K562 (cell line): ENCODE measurements around the gene IL15RA. TPM values are rescaled to one million over a fixed set of nuclear protein-coding genes. Genes with fewer than 3 reads are reported as not detected.

Experiments
- ATAC-seq: fragments of 200-7000 bp; cut with Tn5 transposase; 3 replicates; pipeline ENCODE4 v1.9.1; 2020; ENCODE audit warnings: moderate library complexity
- BruUV-seq: library from RNA; stranded (reverse); fragments of 400-500 nt; replicated peaks from 2 replicates; lab custom pipeline; 2021; lab: Mats Ljungman, UMichigan
- CTCF ChIA-PET: fragments of 300-600 bp; formaldehyde crosslinking; extraction: SDS; loops from one replicate; lab custom pipeline; 2021; ENCODE audit warnings: low intra/inter-chr PET ratio; lab: Yijun Ruan, JAX
- POLR2A ChIA-PET: fragments of 300-600, 350-650 bp; sonication (Branson Sonifier 250); formaldehyde crosslinking; extraction: SDS; loops from one replicate; lab custom pipeline; 2021; ENCODE audit warnings: antibody characterized with exemption, inconsistent platforms; lab: Yijun Ruan, JAX
- DNase-seq, 4 experiments: peaks; one replicate each; pipeline versions ENCODE4 v3.0.0 to v3.0.0-alpha.2; 2011 to 2018; ENCODE audit warnings: low spot score in 3 of 4, mixed read lengths in 3 of 4; ENCODE audit errors: extremely low read depth in 1 of 4
- FAIRE-seq: peaks from 2 replicates; lab custom pipeline; 2011; peaks lifted over from hg19 to GRCh38; lab: Jason Lieb, UNC
- H2AFZ ChIP-seq: 2 replicates; pipeline ENCODE4 v1.6.0; 2011; ENCODE audit warnings: low read depth, low read length, control low read depth, inconsistent platforms
- H3K27ac ChIP-seq: fragments of 200-600 bp; 3 replicates; pipeline ENCODE4 v1.8.0; 2011; ENCODE audit warnings: low read depth, mild to moderate bottlenecking, control low read depth, inconsistent platforms, low read length, moderate library complexity, mixed read lengths; ENCODE audit errors: extremely low read depth
- H3K27me3 ChIP-seq, 2 experiments: fragments of 300-600 bp in 1 of 2; 2 replicates in 1 of 2; 3 replicates in 1 of 2; pipeline versions ENCODE4 v1.6.0 to v1.8.0; 2011; ENCODE audit warnings: inconsistent platforms in 2 of 2, low read length in 2 of 2, mild to moderate bottlenecking in 1 of 2, mixed read lengths in 1 of 2, moderate library complexity in 1 of 2; ENCODE audit not compliant: control insufficient read depth in 2 of 2, insufficient read depth in 2 of 2
- H3K36me3 ChIP-seq: fragments of 300-600 bp; 3 replicates; pipeline ENCODE4 v1.8.0; 2011; ENCODE audit warnings: mild to moderate bottlenecking, low read length, inconsistent platforms; ENCODE audit not compliant: control insufficient read depth, insufficient read depth
- H3K4me1 ChIP-seq, 2 experiments: fragments of 200-600 bp in 1 of 2; replicated peaks in 1 of 2; 2 replicates in 1 of 2; 3 replicates in 1 of 2; pipeline versions ENCODE4 v1.5.1 to v1.8.0; 2011; ENCODE audit warnings: inconsistent platforms in 2 of 2, low read length in 2 of 2, mild to moderate bottlenecking in 1 of 2, mixed read lengths in 1 of 2, moderate library complexity in 1 of 2; ENCODE audit not compliant: control insufficient read depth in 2 of 2, insufficient read depth in 2 of 2
- H3K4me2 ChIP-seq: 2 replicates; pipeline ENCODE4 v1.6.1; 2011; ENCODE audit warnings: low read length, control low read depth, inconsistent platforms, mixed read lengths; ENCODE audit not compliant: insufficient read depth
- H3K4me3 ChIP-seq: fragments of 200-600 bp; sonication (generic), shearing (Covaris generic); 2 replicates; pipeline ENCODE4 v1.5.1; 2016; ENCODE audit warnings: control low read depth, inconsistent platforms
- H3K79me2 ChIP-seq: fragments of 200-600 bp; 3 replicates; pipeline ENCODE4 v1.8.0; 2011; ENCODE audit warnings: low read length, inconsistent platforms; ENCODE audit not compliant: control insufficient read depth, insufficient read depth
- H3K9ac ChIP-seq, 2 experiments: 2 replicates each; pipeline versions ENCODE4 v1.6.0 to v1.6.1; 2011; ENCODE audit warnings: low read depth in 2 of 2, low read length in 2 of 2, control low read depth in 1 of 2, inconsistent platforms in 1 of 2, mild to moderate bottlenecking in 1 of 2, mixed read lengths in 1 of 2; ENCODE audit not compliant: insufficient read depth in 1 of 2
- H3K9me1 ChIP-seq: one replicate; pipeline ENCODE4 v1.6.0; 2011; ENCODE audit warnings: inconsistent platforms, mild to moderate bottlenecking, low read length, moderate library complexity; ENCODE audit not compliant: control insufficient read depth, insufficient read depth
- H3K9me3 ChIP-seq: replicated peaks from 2 replicates; pipeline ENCODE4 v1.5.1; 2011; ENCODE audit warnings: low read depth, low read length, inconsistent platforms; ENCODE audit not compliant: control insufficient read depth, insufficient read depth
- H4K20me1 ChIP-seq: replicated peaks from 2 replicates; pipeline ENCODE4 v1.6.1; 2011; ENCODE audit warnings: low read length, inconsistent platforms, mixed read lengths; ENCODE audit not compliant: control insufficient read depth, insufficient read depth
- CC2D1A ChIP-seq: fragments of 450-650 bp; IDR thresholded peaks from 2 replicates; pipeline ENCODE4 v1.6.1; 2017; ENCODE audit warnings: mild to moderate bottlenecking
- HMGN3 ChIP-seq: IDR thresholded peaks from 2 replicates; pipeline ENCODE4 v1.6.1; 2011; ENCODE audit warnings: borderline replicate concordance, low read depth, mild to moderate bottlenecking, mixed read lengths, low read length; ENCODE audit not compliant: insufficient read length; ENCODE audit errors: extremely low read depth
- NFYB ChIP-seq: IDR thresholded peaks from 2 replicates; pipeline ENCODE4 v1.6.1; 2011; ENCODE audit warnings: mild to moderate bottlenecking, moderate library complexity; ENCODE audit not compliant: insufficient read length; ENCODE audit errors: extremely low read depth
- NR3C1 ChIP-seq: sonication (generic); formaldehyde crosslinking; IDR thresholded peaks from 2 replicates; pipeline ENCODE4 v1.8.1; 2022; ENCODE audit warnings: missing genetic modification reagents
- RBM15 ChIP-seq: fragments of 200-400 bp; formaldehyde crosslinking; IDR thresholded peaks from 2 replicates; pipeline ENCODE4 v1.6.1; 2018; ENCODE audit warnings: mild to moderate bottlenecking, low read length, moderate library complexity; ENCODE audit not compliant: insufficient read depth
- SIX5 ChIP-seq, 2 experiments: IDR thresholded peaks; 2 replicates each; pipeline ENCODE4 v1.6.1; 2011; ENCODE audit warnings: low read length in 2 of 2, borderline replicate concordance in 1 of 2, low read depth in 1 of 2, mild to moderate bottlenecking in 1 of 2, moderate library complexity in 1 of 2; ENCODE audit not compliant: insufficient read depth in 1 of 2
- SMARCE1 ChIP-seq: fragments of 450-650 bp; IDR thresholded peaks from 2 replicates; pipeline ENCODE4 v1.7.1; 2016; ENCODE audit warnings: mild to moderate bottlenecking
- ZBED1 ChIP-seq: IDR thresholded peaks from 2 replicates; pipeline ENCODE4 v1.6.1; 2014
- ZFPM2 ChIP-seq: fragments of 250-450 bp; sonication (Bioruptor Pico); IDR thresholded peaks from 2 replicates; pipeline ENCODE4 v1.5.1; 2022; ENCODE audit warnings: mild to moderate bottlenecking
- ZNF444 ChIP-seq: fragments of 250-450 bp; sonication (Bioruptor Pico); IDR thresholded peaks from 2 replicates; pipeline ENCODE4 v1.4.0; 2020; ENCODE audit warnings: mild to moderate bottlenecking, moderate library complexity
- ZNF696 ChIP-seq: fragments of 250-450 bp; sonication (Bioruptor Pico); conservative IDR thresholded peaks from 2 replicates; pipeline ENCODE4 v1.4.0; 2020; ENCODE audit warnings: mild to moderate bottlenecking, moderate library complexity
- WGBS: fragments of 100-300 bp; shearing (Covaris generic); methylation state at CpG from one replicate; pipeline ENCODE4 v1.1.6; 2016; ENCODE audit warnings: low coverage, mixed read lengths; ENCODE audit not compliant: insufficient coverage; ENCODE audit errors: missing lambda C conversion rate; 5-methylcytosine and 5-hydroxymethylcytosine counted together
- in situ Hi-C: fragments of 300-500 bp; cut with MboI; formaldehyde crosslinking; loops from 4 replicates; pipeline ENCODE4 v1.15.0; 2018; ENCODE audit warnings: inconsistent platforms, mixed read lengths
- intact Hi-C: fragments of 100-400 bp; cut with micrococcal nuclease; formaldehyde crosslinking; loops from 2 replicates; pipeline ENCODE4 v1.14.2; 2022
- polyA plus RNA-seq, 8 experiments: library from polyadenylated mRNA; depleted of rRNA in 4 of 8; stranded (reverse) in 5 of 8; unstranded in 3 of 8; fragments of >200 nt; fragmentation: Nextera tagmentation in 2 of 8; fragmentation: Illumina TruSeq in 1 of 8; extraction: Ambion mirVana in 2 of 8; extraction: Trizol in 1 of 8; gene quantifications; 2 replicates each; pipeline versions ENCODE4 v1.2.1 to v1.2.3, GENCODE V29; 2011 to 2014; ENCODE audit warnings: inconsistent platforms in 1 of 8, missing spikeins in 1 of 8
- total RNA-seq, 7 experiments: library from RNA; depleted of rRNA in 6 of 7; stranded (reverse); fragments of >200 nt in 6 of 7; fragmentation: Illumina TruSeq in 2 of 7; extraction: Trizol in 2 of 7; gene quantifications; 2 replicates each; pipeline versions ENCODE4 v1.2.1 to v1.2.3, GENCODE V29; 2011 to 2021; ENCODE audit warnings: low replicate concordance in 1 of 7
- TF ChIP-seq, protein P1 (sequence below): fragments of 450-650 bp; IDR thresholded peaks from 2 replicates; pipeline ENCODE4 v1.6.1; 2016; ENCODE audit warnings: antibody characterized with exemption
- TF ChIP-seq, protein P2 (sequence below): fragments of 250-450 bp; sonication (Bioruptor Pico); IDR thresholded peaks from 2 replicates; pipeline ENCODE4 v1.5.0; 2021; ENCODE audit warnings: mild to moderate bottlenecking, borderline replicate concordance

The IL15RA gene
- total and polyA plus RNA-seq, 9 of the 15 experiments (the other 6 are each of a cell fraction or from before 2014, with no cell fraction given) = 1.2 to 11.7 (median 8.0) TPM

DNA sequence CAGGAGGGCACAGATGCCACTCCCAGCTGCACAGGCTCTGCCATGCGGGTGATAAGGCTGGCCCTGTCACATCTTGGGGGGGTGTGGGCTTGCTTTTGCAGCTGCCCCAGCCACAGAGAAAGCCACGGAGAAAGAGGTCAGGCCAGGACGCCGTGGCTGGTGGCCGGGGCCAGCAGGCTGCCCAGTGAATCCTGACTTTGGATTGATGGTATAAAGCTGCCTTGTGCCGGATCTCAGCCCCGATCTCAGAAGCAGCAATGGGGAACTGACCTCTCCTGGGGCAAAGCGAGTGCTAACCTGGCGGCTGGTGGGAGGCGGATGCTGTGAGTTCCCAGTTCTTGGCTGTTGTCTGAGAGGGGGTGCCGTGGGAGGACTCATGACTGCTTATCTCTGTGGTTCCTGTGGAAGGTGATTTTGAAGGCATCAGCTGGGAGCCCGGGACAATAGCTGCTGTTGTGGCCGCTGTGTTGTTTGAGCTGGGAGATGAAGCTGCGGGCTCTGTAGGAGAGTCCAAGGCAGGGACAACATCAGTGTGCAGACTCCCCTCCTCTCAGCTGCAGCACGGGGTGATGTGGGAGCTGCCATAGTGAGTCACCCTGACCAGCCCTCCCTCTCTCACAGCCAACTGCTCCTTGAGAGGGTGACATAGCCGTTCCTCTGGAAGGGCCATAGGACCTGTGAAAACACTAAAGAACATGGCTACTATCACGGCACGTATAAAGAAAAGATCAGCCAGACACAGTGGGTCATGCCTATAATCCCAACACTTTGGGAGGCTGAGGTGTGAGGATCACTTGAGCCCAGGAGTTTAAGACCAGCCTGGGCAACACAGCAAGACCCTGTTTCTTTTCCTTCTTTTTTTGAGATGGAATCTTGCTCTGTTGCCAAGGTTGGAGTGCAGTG, 17.0 kb downstream of the IL15RA start (continued):
- TF ChIP-seq, protein P1, sequence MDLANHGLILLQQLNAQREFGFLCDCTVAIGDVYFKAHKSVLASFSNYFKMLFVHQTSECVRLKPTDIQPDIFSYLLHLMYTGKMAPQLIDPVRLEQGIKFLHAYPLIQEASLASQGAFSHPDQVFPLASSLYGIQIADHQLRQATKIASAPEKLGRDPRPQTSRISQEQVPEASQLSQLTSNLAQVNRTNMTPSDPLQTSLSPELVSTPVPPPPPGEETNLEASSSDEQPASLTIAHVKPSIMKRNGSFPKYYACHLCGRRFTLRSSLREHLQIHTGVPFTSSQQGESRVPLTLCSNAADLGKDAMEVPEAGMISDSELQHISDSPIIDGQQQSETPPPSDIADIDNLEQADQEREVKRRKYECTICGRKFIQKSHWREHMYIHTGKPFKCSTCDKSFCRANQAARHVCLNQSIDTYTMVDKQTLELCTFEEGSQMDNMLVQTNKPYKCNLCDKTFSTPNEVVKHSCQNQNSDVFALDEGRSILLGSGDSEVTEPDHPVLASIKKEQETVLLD = peak; percentile 18; the same call in 1 of the 2 replicates
- TF ChIP-seq ZNF696 (CRISPR knock-in tag) = no peak

DNA sequence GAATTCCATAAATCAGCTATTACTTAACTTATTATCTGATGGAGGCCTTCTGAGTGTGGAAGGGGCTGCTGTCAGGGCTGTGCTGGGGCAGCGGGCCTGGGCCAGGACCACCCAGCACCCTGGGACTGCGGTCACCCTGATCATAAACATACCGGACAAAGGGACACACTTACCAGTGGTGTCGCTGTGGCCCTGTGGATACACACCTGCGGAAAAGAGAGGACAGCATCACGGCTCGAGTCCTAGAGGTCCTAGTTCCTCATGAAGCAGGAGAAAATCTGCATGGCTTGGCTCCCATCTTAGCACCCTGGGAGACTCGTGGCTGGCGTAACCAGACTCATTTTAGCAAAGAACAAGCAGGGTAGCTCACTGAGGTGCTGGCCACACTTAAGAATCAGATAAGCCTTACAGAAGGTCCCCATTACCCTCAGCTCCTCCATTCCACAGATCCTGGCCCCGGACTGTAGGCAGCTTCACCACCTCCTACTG, 17.7 kb downstream of the IL15RA start:
- ChIA-PET POLR2A (interaction anchor here (1.1 to 3.0 kb wide), 4 partner anchors 8 to 82 kb away, joined by 3 to 16 read pairs (median 5); no protein-coding TSS in a partner anchor), CTCF (no interaction called here)
- intact Hi-C loops (no loop called here), in situ Hi-C loops (no loop called here)
- H3K27ac ChIP-seq = no peak overlapping the region
- peaks cover 6 to 20% of the 10 kb centered on the region in 2 experiments; a peak in 4 of 5 replicates for H3K4me1 ChIP-seq
- H4K20me1 ChIP-seq = no peaks in the 10 kb centered on the region
- peaks cover 17% of the 10 kb centered on the region; the same call in 2 of the 3 replicates for H3K36me3 ChIP-seq
- BruUV-seq = no TSS peak
- 82% methylated on average over 7 of the region's 10 CpGs for WGBS
- H3K27me3 ChIP-seq = no peaks in the 10 kb centered on the region
- no peaks in the 10 kb centered on the region for H3K9me3 ChIP-seq
- H3K4me2 ChIP-seq = no peak overlapping the region
- H3K9me1 ChIP-seq = peaks cover 10% of the 10 kb centered on the region
- H2AFZ ChIP-seq = no peak overlapping the region
- DNase-seq = no peak
- no peak for ATAC-seq
- no peaks in the 10 kb centered on the region for H3K79me2 ChIP-seq
- 0 out of 4 replicates have a peak overlapping the region, but pooled peaks of 1 of the 2 experiments have one; percentile 15 for H3K9ac ChIP-seq
- FAIRE-seq = no peak
- H3K4me3 ChIP-seq = no peak overlapping the region
- no peak for TF ChIP-seq SMARCE1
- no peak for TF ChIP-seq ZFPM2 (CRISPR knock-in tag)
- no peak for TF ChIP-seq HMGN3
- TF ChIP-seq, protein P2, sequence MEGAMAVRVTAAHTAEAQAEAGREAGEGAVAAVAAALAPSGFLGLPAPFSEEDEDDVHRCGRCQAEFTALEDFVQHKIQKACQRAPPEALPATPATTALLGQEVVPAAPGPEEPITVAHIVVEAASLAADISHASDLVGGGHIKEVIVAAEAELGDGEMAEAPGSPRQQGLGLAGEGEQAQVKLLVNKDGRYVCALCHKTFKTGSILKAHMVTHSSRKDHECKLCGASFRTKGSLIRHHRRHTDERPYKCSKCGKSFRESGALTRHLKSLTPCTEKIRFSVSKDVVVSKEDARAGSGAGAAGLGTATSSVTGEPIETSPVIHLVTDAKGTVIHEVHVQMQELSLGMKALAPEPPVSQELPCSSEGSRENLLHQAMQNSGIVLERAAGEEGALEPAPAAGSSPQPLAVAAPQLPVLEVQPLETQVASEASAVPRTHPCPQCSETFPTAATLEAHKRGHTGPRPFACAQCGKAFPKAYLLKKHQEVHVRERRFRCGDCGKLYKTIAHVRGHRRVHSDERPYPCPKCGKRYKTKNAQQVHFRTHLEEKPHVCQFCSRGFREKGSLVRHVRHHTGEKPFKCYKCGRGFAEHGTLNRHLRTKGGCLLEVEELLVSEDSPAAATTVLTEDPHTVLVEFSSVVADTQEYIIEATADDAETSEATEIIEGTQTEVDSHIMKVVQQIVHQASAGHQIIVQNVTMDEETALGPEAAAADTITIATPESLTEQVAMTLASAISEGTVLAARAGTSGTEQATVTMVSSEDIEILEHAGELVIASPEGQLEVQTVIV = no peak
- TF ChIP-seq ZNF444 (CRISPR knock-in tag) = no peak
- TF ChIP-seq CC2D1A = no peak
- no peak for TF ChIP-seq ZBED1
- TF ChIP-seq NR3C1 (CRISPR knock-in tag) = no peak
- TF ChIP-seq SIX5 (IDR thresholded peaks at IDR 0.05; ENCODE audit: borderline replicate concordance in 1 of 2, insufficient read depth in 1 of 2, low read depth in 1 of 2, low read length in 2 of 2) = no peak
- TF ChIP-seq NFYB = no peak
- no peak for TF ChIP-seq RBM15
